Upper lobe of left lung (tissue), 6 donors: ENCODE measurements around the gene NWD2. TPM values are rescaled to one million over a fixed set of nuclear protein-coding genes. Genes with fewer than 3 reads are reported as not detected.

Experiments
- ATAC-seq, 2 donors: fragments of 200-7000 bp; cut with Tn5 transposase; one replicate each; pipeline ENCODE4 v1.9.1; 2022; ENCODE audit warnings: mild to moderate bottlenecking in 2 of 2, moderate library complexity in 2 of 2; ENCODE audit not compliant: low FRiP score in 2 of 2
- DNase-seq, 2 donors: peaks; one replicate each; pipeline ENCODE4 v3.0.0-alpha.2; 2019 to 2020
- H3K27ac ChIP-seq, 4 donors: fragments of 200-600 bp; sonication (generic); one replicate each; pipeline ENCODE4 v1.5.1; 2016 to 2019
- H3K27me3 ChIP-seq, 4 donors: fragments of 200-600 bp; sonication (generic); one replicate each; pipeline ENCODE4 v1.5.1; 2017 to 2019
- H3K36me3 ChIP-seq, 4 donors: fragments of 200-600 bp; sonication (generic); one replicate each; pipeline ENCODE4 v1.5.1; 2016 to 2019
- H3K4me1 ChIP-seq, 4 donors: fragments of 200-600 bp; sonication (generic); one replicate each; pipeline ENCODE4 v1.5.1; 2018 to 2019
- H3K4me3 ChIP-seq, 4 donors: fragments of 200-600 bp; sonication (generic); one replicate each; pipeline ENCODE4 v1.5.1; 2017 to 2019; ENCODE audit warnings: mild to moderate bottlenecking in 2 of 4, moderate library complexity in 1 of 4
- H3K9me3 ChIP-seq, 4 donors: fragments of 200-600 bp; sonication (generic); one replicate each; pipeline ENCODE4 v1.5.1; 2018 to 2019
- CTCF ChIP-seq, 6 experiments: fragments of 450-650 bp in 4 of 6; fragments of 200-600 bp in 2 of 6; sonication (generic) in 2 of 6; IDR thresholded peaks; one replicate each; pipeline ENCODE4 v1.5.1; 2016 to 2019; ENCODE audit warnings: antibody characterized with exemption in 6 of 6
- EP300 ChIP-seq, 4 donors: sonication (generic); formaldehyde crosslinking; IDR thresholded peaks; one replicate each; pipeline ENCODE4 v1.5.1; 2017; ENCODE audit warnings: antibody characterized with exemption in 4 of 4, control low read depth in 2 of 4
- POLR2A ChIP-seq, 4 donors: fragments of 450-650 bp; IDR thresholded peaks; one replicate each; pipeline ENCODE4 v1.5.1; 2016 to 2017; ENCODE audit warnings: antibody characterized with exemption in 4 of 4, mild to moderate bottlenecking in 2 of 4
- POLR2AphosphoS5 ChIP-seq, 2 donors: sonication (generic); formaldehyde crosslinking; IDR thresholded peaks; one replicate each; pipeline ENCODE4 v1.5.1; 2017; ENCODE audit warnings: antibody characterized with exemption in 2 of 2
- WGBS, 2 donors: methylation state at CpG; one replicate each; pipeline ENCODE4 v1.1.5; 2017 to 2018; 5-methylcytosine and 5-hydroxymethylcytosine counted together
- total RNA-seq, 6 donors: library from RNA; depleted of rRNA in 4 of 6; stranded (reverse); fragments of >200 nt in 4 of 6; gene quantifications; one replicate each; pipeline versions ENCODE4 v1.1.0 to v1.2.1, GENCODE V29; 2016 to 2021
- donor health status: DM: no; HTN: no; CAD: no; lungs with moderate emphysema.
- donor health status: DM: no; HTN: yes; CAD: no; lungs with severe emphysema.

Gene NWD2
- total RNA-seq, 6 donors from 2014 or later: not detected

- DNase-seq (no peak), ATAC-seq (no peak)
- Histone ChIP-seq H3K4me1 (peaks cover 0 to 6% (median 2%) of the 10 kb centered on the region in 4 donors), H3K36me3 (no peaks in the 10 kb centered on the region), H3K4me3 (no peak overlapping the region), H3K9me3 (no peaks in the 10 kb centered on the region), H3K27me3 (no peaks in the 10 kb centered on the region), H3K27ac (no peak overlapping the region)
- TF ChIP-seq EP300 (IDR thresholded peaks at IDR 0.05) (no peak), POLR2A (IDR thresholded peaks at IDR 0.05) (no peak), CTCF (IDR thresholded peaks at IDR 0.05) (no peak), POLR2AphosphoS5 (IDR thresholded peaks at IDR 0.05) (no peak)
- 78 to 79% methylated on average over 2 of the region's 2 CpGs for WGBS, 2 donors
Measured at GRCh38 chr4:37385424-37385823, 140.9 kb downstream of the NWD2 start.

- H3K36me3 ChIP-seq: no peaks in the 10 kb centered on the region
- no peaks in the 10 kb centered on the region for H3K9me3 ChIP-seq
- H3K4me3 ChIP-seq: no peak overlapping the region
- 41 to 45% methylated on average over 4 of the region's 4 CpGs for WGBS, 2 donors
- H3K4me1 ChIP-seq: peaks cover 0 to 10% (median 8%) of the 10 kb centered on the region in 4 donors
- DNase-seq: peak in 1 of 2 donors; percentile 29
- TF ChIP-seq EP300 (IDR thresholded peaks at IDR 0.05) (peak in 1 of 4 donors; percentile 27), POLR2A (IDR thresholded peaks at IDR 0.05) (no peak)
- H3K27ac ChIP-seq: no peak overlapping the region
- ATAC-seq: peak in 1 of 2 donors; percentile 45
- no peaks in the 10 kb centered on the region for H3K27me3 ChIP-seq
Measured at GRCh38 chr4:37388681-37389365, 144.3 kb downstream of the NWD2 start.

GRCh38 chr4:37389366-37389765, 144.8 kb downstream of the NWD2 start:
- no peak for TF ChIP-seq CTCF (IDR thresholded peaks at IDR 0.05)
- peaks cover 0 to 10% (median 8%) of the 10 kb centered on the region in 4 donors for H3K4me1 ChIP-seq
- H3K4me3 ChIP-seq: no peak overlapping the region
- WGBS, 2 donors: 67 to 75% methylated on average over 7 of the region's 7 CpGs
- H3K27ac ChIP-seq: no peak overlapping the region
- no peaks in the 10 kb centered on the region for H3K9me3 ChIP-seq
- H3K36me3 ChIP-seq: no peaks in the 10 kb centered on the region
- ATAC-seq (no peak), DNase-seq (no peak)
- H3K27me3 ChIP-seq: no peaks in the 10 kb centered on the region

- Histone ChIP-seq H3K36me3 (no peaks in the 10 kb centered on the region), H3K27me3 (no peaks in the 10 kb centered on the region), H3K4me1 (peaks cover 0 to 10% (median 8%) of the 10 kb centered on the region in 4 donors), H3K27ac (no peak overlapping the region), H3K9me3 (no peaks in the 10 kb centered on the region), H3K4me3 (no peak overlapping the region)
- ATAC-seq: peak; percentile 54 to 72
- no peak for DNase-seq
- WGBS, 2 donors: 31 to 36% methylated on average over 7 of the region's 7 CpGs
- TF ChIP-seq CTCF (IDR thresholded peaks at IDR 0.05) (peak in 5 of 6 experiments; percentile 12 to 69 (median 66)), POLR2AphosphoS5 (IDR thresholded peaks at IDR 0.05) (no peak)
Measured at GRCh38 chr4:37389967-37390580, 145.5 kb downstream of the NWD2 start.

- Histone ChIP-seq H3K27ac (no peak overlapping the region), H3K4me3 (no peak overlapping the region), H3K9me3 (no peaks in the 10 kb centered on the region), H3K36me3 (no peaks in the 10 kb centered on the region), H3K27me3 (no peaks in the 10 kb centered on the region), H3K4me1 (peaks cover 0 to 10% (median 8%) of the 10 kb centered on the region in 4 donors)
- peak in 1 of 2 donors; percentile 59 for ATAC-seq
- peak in 1 of 2 donors; percentile 57 for DNase-seq
- no peak for TF ChIP-seq POLR2AphosphoS5 (IDR thresholded peaks at IDR 0.05)
- TF ChIP-seq POLR2A (IDR thresholded peaks at IDR 0.05): no peak
- TF ChIP-seq CTCF (IDR thresholded peaks at IDR 0.05): no peak
- TF ChIP-seq EP300 (IDR thresholded peaks at IDR 0.05): no peak
- 25 to 26% methylated on average over 9 of the region's 9 CpGs for WGBS, 2 donors
Measured at GRCh38 chr4:37392521-37393255, 148.1 kb downstream of the NWD2 start.
